ENCODE results near the gene HDAC11.

HDAC11 gene

DNA sequence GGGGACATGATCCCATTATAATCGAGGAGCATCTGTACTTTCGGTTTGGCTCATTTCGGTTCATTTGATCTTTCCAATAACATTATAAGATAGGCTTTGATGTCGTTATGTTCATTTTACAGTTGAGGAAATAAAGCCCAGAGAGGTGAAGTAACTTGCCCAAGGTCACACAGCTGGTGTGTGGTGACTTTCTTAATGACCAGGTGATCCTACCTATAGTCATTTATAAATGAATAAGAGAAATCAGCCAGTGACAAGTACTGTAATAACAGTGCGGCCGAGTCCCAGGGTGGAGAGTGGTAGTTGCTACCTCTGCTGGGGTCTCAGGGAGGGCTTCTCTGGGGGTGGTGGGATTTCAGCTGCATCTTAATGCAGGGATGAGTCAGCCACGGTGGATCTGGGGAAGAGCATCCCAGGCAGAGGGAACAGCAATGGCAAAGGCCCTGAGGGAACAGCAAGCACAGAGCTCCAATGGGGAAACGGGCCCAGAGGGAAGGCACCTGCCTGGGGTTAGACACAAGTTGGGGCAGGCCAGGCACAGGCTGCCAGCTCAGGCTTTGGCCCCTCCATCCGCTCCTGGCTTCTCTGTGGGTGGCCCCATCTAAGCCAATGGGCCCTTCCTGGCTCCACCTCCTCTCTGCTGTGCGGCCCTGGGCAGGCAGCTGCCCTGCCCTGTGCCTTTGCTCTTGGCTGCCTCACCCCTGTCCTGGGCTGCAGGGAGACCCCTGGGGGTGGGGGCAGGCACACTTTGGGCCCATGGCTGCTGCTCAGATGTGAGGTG, 67.7 kb downstream of the HDAC11 start:
- no peak for DNase-seq (ENCODE audit: low read depth)
- TF ChIP-seq, protein P1, sequence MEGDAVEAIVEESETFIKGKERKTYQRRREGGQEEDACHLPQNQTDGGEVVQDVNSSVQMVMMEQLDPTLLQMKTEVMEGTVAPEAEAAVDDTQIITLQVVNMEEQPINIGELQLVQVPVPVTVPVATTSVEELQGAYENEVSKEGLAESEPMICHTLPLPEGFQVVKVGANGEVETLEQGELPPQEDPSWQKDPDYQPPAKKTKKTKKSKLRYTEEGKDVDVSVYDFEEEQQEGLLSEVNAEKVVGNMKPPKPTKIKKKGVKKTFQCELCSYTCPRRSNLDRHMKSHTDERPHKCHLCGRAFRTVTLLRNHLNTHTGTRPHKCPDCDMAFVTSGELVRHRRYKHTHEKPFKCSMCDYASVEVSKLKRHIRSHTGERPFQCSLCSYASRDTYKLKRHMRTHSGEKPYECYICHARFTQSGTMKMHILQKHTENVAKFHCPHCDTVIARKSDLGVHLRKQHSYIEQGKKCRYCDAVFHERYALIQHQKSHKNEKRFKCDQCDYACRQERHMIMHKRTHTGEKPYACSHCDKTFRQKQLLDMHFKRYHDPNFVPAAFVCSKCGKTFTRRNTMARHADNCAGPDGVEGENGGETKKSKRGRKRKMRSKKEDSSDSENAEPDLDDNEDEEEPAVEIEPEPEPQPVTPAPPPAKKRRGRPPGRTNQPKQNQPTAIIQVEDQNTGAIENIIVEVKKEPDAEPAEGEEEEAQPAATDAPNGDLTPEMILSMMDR (conservative IDR thresholded peaks at IDR 0.05; ENCODE audit: low read depth, low read length) = no peak
- H3K4me3 ChIP-seq (ENCODE audit: low read length) = no peak overlapping the region

DNA sequence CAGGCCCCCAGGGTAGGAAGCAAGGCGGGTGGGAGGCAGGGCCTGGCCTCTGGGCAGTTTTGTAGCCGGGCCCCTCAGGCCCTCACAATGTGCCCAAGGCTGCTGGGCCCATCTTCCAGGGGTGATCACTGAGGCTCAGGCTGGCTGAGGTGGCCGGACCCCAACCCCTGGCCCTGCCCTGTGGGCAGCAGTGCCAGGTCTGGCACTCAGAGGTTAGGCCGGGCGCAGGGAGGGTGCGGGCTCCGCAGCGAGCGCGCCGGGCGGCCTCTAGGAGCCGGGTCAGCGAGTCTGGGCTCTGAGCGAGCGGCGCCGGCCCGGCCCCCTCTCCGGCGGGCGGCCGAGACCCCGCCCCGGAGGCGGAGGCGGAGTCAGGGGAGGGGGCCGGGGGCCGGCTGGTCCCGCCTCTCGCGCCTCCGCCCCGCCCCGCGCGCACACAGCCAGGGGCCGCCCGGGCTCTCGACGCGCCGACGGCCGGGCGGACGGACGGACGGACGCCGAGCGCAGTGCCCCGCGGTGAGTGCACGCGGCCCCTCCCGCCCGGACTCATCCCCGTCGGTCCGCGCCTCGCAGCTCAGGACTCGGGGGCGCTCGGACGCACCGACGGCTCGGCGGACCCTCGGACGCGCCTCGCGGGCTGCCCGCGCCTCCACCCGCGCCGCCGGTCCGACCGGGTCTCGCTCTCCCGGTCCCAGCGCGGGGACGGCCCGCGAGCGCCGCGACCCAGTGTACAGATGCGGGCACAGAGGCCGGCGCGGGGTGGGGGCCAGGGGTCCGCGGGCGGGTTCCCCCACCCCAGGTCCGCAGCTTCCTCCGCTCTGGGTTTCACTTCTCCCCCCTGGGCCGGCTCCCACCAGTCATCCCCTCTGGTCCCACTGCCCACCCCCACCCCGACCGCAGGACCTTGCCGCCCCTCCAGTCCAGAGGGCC, 68.9 kb downstream of the HDAC11 start, which contains the start of gene FBLN2:
TSS of gene FBLN2 (plus strand) at position 430 of the 927 bp plus-strand sequence. CDS start 21,231 bp downstream, outside the sequence.
- DNase-seq (ENCODE audit: low read depth) = no peak
- H3K4me3 ChIP-seq (ENCODE audit: low read length) = peak within 1 kb of the TSS; percentile 34
- TF ChIP-seq, protein P1 (conservative IDR thresholded peaks at IDR 0.05; ENCODE audit: low read depth, low read length) = no peak

DNA sequence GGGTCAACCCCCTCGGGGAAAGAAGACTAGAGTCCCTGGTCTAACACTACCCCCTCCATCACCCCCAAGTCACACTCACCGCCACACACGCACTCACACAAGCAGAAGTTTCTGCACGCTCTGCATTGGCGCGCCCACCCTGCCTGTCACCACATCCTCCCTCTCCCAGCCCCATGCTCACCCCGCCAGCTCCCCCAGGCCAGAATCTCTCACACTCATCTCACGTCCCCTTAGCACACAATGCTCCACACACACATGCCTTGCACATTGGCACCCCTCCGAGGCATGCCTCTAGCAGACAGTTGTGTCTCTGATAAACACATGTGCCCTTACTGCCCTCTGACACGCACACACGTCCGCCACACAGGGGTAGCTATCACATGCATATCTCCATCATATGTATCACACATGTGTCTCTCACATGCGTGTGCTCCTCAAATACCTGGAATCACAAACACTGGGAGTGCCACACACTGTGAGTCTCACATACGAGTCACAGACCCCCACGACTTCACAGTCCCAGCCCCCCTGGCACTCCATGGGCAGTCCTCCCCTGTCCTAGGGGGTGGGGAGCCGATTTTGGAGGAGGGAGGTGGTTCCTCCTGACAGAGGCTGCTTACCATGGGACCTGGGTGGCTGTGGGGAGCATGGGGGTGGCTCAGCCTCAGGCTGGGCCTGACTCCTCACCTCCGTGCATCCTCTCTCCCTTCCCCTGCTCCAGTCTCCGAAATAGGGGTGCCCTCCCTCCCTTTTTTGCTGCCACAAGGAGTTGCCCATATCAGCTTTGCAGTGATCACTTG, 69.7 kb downstream of the HDAC11 start:
- H3K4me3 ChIP-seq (ENCODE audit: low read length) = peak overlapping the region; percentile 28
- DNase-seq (ENCODE audit: low read depth) = no peak
- TF ChIP-seq, protein P1 (conservative IDR thresholded peaks at IDR 0.05; ENCODE audit: low read depth, low read length) = no peak

DNA sequence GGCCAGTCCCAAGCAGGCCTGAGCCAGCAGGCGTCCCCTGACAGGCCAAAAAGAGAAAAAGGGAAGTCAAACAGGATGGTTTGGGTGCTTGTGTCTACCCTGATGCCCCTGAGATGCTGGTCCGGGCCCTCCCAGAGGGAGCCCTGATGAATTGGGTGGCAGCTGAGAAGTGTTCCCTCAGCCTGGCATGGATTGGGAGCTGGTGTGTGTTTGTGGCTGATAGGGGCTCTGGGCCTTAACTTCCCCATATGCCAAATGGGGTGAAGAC, 70.3 kb downstream of the HDAC11 start:
- no peak overlapping the region for H3K4me3 ChIP-seq (ENCODE audit: low read length)

DNA sequence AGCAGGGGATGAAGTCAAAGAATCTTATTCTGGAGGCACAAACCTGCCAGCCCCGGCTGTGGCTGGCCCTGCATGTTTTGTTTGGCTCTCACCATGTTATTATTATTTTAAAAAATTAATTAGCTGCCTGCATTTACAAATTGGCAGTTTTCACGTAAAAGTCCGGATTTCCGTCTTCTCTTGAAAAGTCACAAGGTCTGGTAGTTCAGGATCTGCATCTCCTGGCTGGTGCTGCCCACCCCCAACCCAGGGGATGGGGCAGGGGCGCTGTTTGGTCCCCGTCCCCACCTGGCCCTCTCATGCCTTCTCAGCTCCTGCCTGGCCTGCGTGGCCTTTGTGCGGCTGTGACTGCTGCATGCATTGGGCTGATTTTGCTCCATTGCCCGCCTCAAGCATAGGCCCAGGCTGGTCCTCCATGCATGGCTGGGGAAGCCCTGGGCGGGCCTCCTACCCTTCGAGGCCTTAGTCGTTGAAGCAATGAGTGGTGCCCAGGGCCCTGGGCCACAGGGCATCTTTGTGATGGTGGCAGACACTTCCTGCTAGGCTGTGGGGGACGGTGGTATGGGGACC, 70.8 kb downstream of the HDAC11 start:
- TF ChIP-seq, protein P1 (conservative IDR thresholded peaks at IDR 0.05; ENCODE audit: low read depth, low read length) = no peak
- no peak for DNase-seq (ENCODE audit: low read depth)
- no peak overlapping the region for H3K4me3 ChIP-seq (ENCODE audit: low read length)

More for the DNA sequence above, 70.3 kb downstream of the HDAC11 start:
- TF ChIP-seq, protein P1 (conservative IDR thresholded peaks at IDR 0.05; ENCODE audit: low read depth, low read length) = no peak
- no peak for DNase-seq (ENCODE audit: low read depth)

DNA sequence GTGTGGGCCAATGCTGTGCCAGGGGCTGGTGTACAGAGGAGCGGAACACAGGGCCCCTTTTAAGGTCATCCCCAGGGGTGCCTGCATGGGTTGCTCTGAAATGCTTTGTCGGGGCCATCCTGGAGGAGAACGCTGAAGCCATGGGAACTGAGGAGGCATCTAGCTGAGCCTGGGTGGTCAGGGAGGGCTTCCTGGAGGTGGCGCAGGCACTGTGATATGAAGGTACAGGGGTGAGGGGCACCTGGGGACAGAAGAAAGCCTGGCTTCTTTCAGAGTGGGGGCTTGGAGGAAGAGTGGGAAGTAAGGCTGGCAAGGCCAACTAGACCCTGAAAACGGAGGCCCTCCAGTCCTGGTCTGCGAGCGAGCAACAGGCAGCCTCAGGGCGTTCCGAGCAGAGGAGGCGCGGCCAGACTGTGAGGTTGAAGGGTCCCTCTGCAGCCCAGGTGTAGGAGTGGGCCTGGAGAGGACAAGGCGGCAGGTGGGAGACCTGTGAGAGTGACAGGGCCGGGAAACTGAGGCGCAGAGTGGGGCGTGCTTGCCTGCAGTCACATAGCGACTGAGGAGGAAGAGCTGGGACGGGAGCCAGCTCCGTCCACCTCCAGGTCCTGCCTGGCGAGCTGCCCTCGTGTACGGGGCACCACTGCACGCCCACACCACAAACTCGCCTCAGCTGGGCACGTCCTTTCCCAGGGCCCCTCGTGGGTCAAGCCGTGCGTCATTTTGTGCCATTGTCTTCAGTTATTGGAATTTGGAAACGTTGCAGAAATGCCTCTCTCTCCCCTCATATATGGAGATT, 72.9 kb downstream of the HDAC11 start:
- no peak overlapping the region for H3K4me3 ChIP-seq (ENCODE audit: low read length)
- TF ChIP-seq, protein P1 (conservative IDR thresholded peaks at IDR 0.05; ENCODE audit: low read depth, low read length) = no peak
- DNase-seq (ENCODE audit: low read depth) = no peak

All from retinal pigment epithelial cell (primary cell).